Sigmoid colon (tissue), 4 donors: ENCODE results near the gene ABCG4.

ENCODE experiments used
- EP300 ChIP-seq, 4 donors: sonication (generic); formaldehyde crosslinking; IDR thresholded peaks; one replicate each; pipeline ENCODE4 v1.6.1; 2017; ENCODE audit warnings: antibody characterized with exemption in 4 of 4
- POLR2A ChIP-seq, 2 donors: fragments of 450-650 bp; IDR thresholded peaks; one replicate each; pipeline ENCODE4 v1.6.1; 2016; ENCODE audit warnings: antibody characterized with exemption in 2 of 2, mild to moderate bottlenecking in 2 of 2, moderate library complexity in 2 of 2

- TF ChIP-seq POLR2A (IDR thresholded peaks at IDR 0.05) (no peak), EP300 (IDR thresholded peaks at IDR 0.05) (no peak)
These were observed 30.6 kb upstream of the ABCG4 start for GRCh38 chr11:119118227-119118626.
